Astrocyte of the spinal cord (primary cell): ENCODE measurements around the gene ATP1A2.

Source experiments
- DNase-seq: peaks from one replicate; pipeline ENCODE4 v3.0.0; 2011; ENCODE audit warnings: low read depth, low spot score
- H3K4me3 ChIP-seq: 2 replicates; pipeline ENCODE4 v1.5.1; 2011; ENCODE audit warnings: low read depth, mild to moderate bottlenecking, low read length, moderate library complexity
- in situ Hi-C: cut with HindIII; loops from 2 replicates; pipeline ENCODE4 v1.10.0; 2017; ENCODE audit warnings: low sequenced_read_pairs
- TF ChIP-seq, protein P1 (sequence below): IDR thresholded peaks from 2 replicates; pipeline ENCODE4 v1.5.1; 2012; ENCODE audit warnings: low read depth, mild to moderate bottlenecking, low read length, inconsistent platforms

The ATP1A2 gene

GRCh38 chr1:160095382-160096105 lies 20.0 kb upstream of the ATP1A2 start:
- H3K4me3 ChIP-seq: no peak overlapping the region
- TF ChIP-seq, protein P1, sequence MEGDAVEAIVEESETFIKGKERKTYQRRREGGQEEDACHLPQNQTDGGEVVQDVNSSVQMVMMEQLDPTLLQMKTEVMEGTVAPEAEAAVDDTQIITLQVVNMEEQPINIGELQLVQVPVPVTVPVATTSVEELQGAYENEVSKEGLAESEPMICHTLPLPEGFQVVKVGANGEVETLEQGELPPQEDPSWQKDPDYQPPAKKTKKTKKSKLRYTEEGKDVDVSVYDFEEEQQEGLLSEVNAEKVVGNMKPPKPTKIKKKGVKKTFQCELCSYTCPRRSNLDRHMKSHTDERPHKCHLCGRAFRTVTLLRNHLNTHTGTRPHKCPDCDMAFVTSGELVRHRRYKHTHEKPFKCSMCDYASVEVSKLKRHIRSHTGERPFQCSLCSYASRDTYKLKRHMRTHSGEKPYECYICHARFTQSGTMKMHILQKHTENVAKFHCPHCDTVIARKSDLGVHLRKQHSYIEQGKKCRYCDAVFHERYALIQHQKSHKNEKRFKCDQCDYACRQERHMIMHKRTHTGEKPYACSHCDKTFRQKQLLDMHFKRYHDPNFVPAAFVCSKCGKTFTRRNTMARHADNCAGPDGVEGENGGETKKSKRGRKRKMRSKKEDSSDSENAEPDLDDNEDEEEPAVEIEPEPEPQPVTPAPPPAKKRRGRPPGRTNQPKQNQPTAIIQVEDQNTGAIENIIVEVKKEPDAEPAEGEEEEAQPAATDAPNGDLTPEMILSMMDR: no peak

GRCh38 chr1:160096274-160097116 lies 19.1 kb upstream of the ATP1A2 start:
- in situ Hi-C loops: no loop called here
- DNase-seq: no peak
- TF ChIP-seq, protein P1: no peak
- no peak overlapping the region for H3K4me3 ChIP-seq

More at GRCh38 chr1:160095382-160096105, 20.0 kb upstream of the ATP1A2 start:
- DNase-seq: no peak
- in situ Hi-C loops: no loop called here

GRCh38 chr1:160097151-160097910 lies 18.2 kb upstream of the ATP1A2 start:
- in situ Hi-C loops: no loop called here
- TF ChIP-seq, protein P1: no peak
- peak overlapping the region; percentile 66 for H3K4me3 ChIP-seq
- no peak for DNase-seq

GRCh38 chr1:160097911-160098851 lies 17.4 kb upstream of the ATP1A2 start, which contains the start of gene IGSF8:
TSS of gene IGSF8 (minus strand) at chr1:160098619. CDS start at chr1:160098472, 147 bp downstream.
- peak; percentile 76 for DNase-seq
- in situ Hi-C loops: no loop called here
- TF ChIP-seq, protein P1: no peak
- H3K4me3 ChIP-seq: peak within 1 kb of the TSS; percentile 66

DNA sequence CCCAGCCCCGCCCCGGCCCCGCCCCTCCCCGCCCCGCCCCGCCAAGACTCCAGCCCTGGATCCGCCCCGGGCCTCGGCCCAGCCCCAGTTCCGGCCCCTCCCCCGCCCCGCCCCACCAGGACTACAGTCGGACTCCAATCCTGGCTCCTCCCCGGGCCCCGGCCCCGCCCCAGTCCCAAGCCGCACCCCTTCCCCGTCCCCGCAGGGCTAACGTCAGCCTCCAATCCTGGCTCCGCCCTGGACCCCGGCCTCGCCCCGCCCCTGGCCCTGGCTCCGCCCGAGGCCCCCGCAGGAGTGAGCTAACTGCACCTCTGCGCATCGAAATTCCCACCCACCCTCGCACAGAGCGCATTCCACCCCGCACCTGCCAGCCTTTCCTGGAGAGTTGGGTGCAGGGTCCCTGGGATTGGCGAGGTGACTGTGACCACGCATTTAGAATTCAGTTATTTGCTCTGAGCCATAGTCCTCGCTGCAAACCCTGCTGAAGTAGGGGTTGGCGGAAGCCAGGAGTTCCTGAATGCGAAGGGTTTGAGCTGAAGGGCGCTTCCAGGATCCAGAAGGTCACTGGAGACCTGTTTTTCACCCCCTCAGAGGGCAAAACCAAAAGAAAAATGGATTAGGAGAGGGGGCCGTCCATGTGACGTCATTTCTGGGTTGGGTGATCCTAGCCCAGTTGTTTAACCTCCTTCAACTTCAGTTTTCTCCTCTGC lies 16.6 kb upstream of the ATP1A2 start:
- peak; percentile 95 for DNase-seq
- TF ChIP-seq, protein P1: no peak
- in situ Hi-C loops: no loop called here
- peak overlapping the region; percentile 66 for H3K4me3 ChIP-seq
